K562 (cell line): ENCODE data around the gene HES3. TPM values are rescaled to one million over a fixed set of nuclear protein-coding genes. Genes with fewer than 3 reads are reported as not detected.

Experiments used
- ATF3 ChIP-seq, 2 experiments: fragments of 450-650 bp in 1 of 2; sonication (generic) in 1 of 2; formaldehyde crosslinking in 1 of 2; IDR thresholded peaks in 1 of 2; conservative IDR thresholded peaks in 1 of 2; 2 replicates each; pipeline versions ENCODE4 v1.6.1 to v1.8.1; 2016 to 2023; ENCODE audit warnings: mild to moderate bottlenecking in 2 of 2, moderate library complexity in 2 of 2, inconsistent platforms in 1 of 2, missing genetic modification reagents in 1 of 2
- CBX3 ChIP-seq, 2 experiments: IDR thresholded peaks; 1 replicate in 1 of 2; 2 replicates in 1 of 2; pipeline ENCODE4 v1.6.1; 2012; ENCODE audit warnings: inconsistent platforms in 2 of 2, low read length in 2 of 2, borderline replicate concordance in 1 of 2, control low read depth in 1 of 2
- ETS1 ChIP-seq: conservative IDR thresholded peaks from 2 replicates; pipeline ENCODE4 v1.6.1; 2011; ENCODE audit warnings: low read depth, mild to moderate bottlenecking, low read length; ENCODE audit not compliant: control insufficient read depth
- FOXP1 ChIP-seq: sonication (generic); formaldehyde crosslinking; IDR thresholded peaks from 2 replicates; pipeline ENCODE4 v1.8.0; 2022; ENCODE audit warnings: mild to moderate bottlenecking, missing genetic modification reagents
- FOXP4 ChIP-seq: sonication (generic); formaldehyde crosslinking; IDR thresholded peaks from 2 replicates; pipeline ENCODE4 v1.8.0; 2022; ENCODE audit warnings: mild to moderate bottlenecking, missing genetic modification reagents, borderline replicate concordance
- GATAD2B ChIP-seq: fragments of 450-650 bp; IDR thresholded peaks from 2 replicates; pipeline ENCODE4 v1.6.1; 2017; ENCODE audit warnings: mild to moderate bottlenecking, borderline replicate concordance
- HEY1 ChIP-seq: fragments of 250-450 bp; sonication (Bioruptor Pico); IDR thresholded peaks from 2 replicates; pipeline ENCODE4 v1.5.0; 2020; ENCODE audit warnings: mild to moderate bottlenecking, moderate library complexity, borderline replicate concordance
- JUN ChIP-seq, 2 experiments: sonication (generic) in 1 of 2; formaldehyde crosslinking in 1 of 2; IDR thresholded peaks; 2 replicates each; pipeline versions ENCODE4 v1.6.1 to v1.8.0; 2012 to 2022; ENCODE audit warnings: borderline replicate concordance in 2 of 2, mild to moderate bottlenecking in 2 of 2, improper control_type of control experiment in 1 of 2, low read depth in 1 of 2, low read length in 1 of 2, missing genetic modification reagents in 1 of 2
- NFATC3 ChIP-seq: fragments of 450-650 bp; IDR thresholded peaks from 2 replicates; pipeline ENCODE4 v1.6.1; 2017; ENCODE audit warnings: mild to moderate bottlenecking
- PHF8 ChIP-seq: fragments of 200-600 bp; sonication (generic); IDR thresholded peaks from 2 replicates; pipeline ENCODE4 v1.6.1; 2012; ENCODE audit warnings: mixed run types, mild to moderate bottlenecking, inconsistent platforms, low read length, moderate library complexity, borderline replicate concordance
- POLR3A ChIP-seq: IDR thresholded peaks from 2 replicates; pipeline ENCODE4 v1.6.1; 2011; ENCODE audit warnings: borderline replicate concordance, mild to moderate bottlenecking, moderate library complexity; ENCODE audit not compliant: insufficient read length, insufficient read depth; ENCODE audit errors: extremely low read depth
- PPARD ChIP-seq: fragments of 250-450 bp; sonication (Bioruptor Pico); IDR thresholded peaks from 2 replicates; pipeline ENCODE4 v1.8.0; 2022; ENCODE audit warnings: inconsistent platforms, mild to moderate bottlenecking, moderate library complexity
- PRMT5 ChIP-seq: sonication (generic); formaldehyde crosslinking; IDR thresholded peaks from 2 replicates; pipeline ENCODE4 v1.5.0; 2020; ENCODE audit warnings: missing genetic modification reagents
- PYGO2 ChIP-seq: fragments of 450-650 bp; IDR thresholded peaks from 2 replicates; pipeline ENCODE4 v1.6.1; 2016; ENCODE audit warnings: mild to moderate bottlenecking, missing genetic modification characterization, moderate library complexity, missing compliant biosample characterization
- SIRT6 ChIP-seq: IDR thresholded peaks from one replicate; pipeline ENCODE4 v1.6.1; 2012; ENCODE audit warnings: low read depth, mild to moderate bottlenecking, control low read depth, inconsistent platforms, low read length, moderate library complexity
- SIX5 ChIP-seq, 2 experiments: IDR thresholded peaks; 2 replicates each; pipeline ENCODE4 v1.6.1; 2011; ENCODE audit warnings: low read length in 2 of 2, borderline replicate concordance in 1 of 2, low read depth in 1 of 2, mild to moderate bottlenecking in 1 of 2, moderate library complexity in 1 of 2; ENCODE audit not compliant: insufficient read depth in 1 of 2
- STAT5A ChIP-seq: IDR thresholded peaks from 2 replicates; pipeline ENCODE4 v1.6.1; 2012; ENCODE audit warnings: low read length, inconsistent platforms, borderline replicate concordance
- ZNF12 ChIP-seq: sonication (generic); formaldehyde crosslinking; IDR thresholded peaks from 2 replicates; pipeline ENCODE4 v1.4.0; 2020; ENCODE audit warnings: mild to moderate bottlenecking, missing genetic modification reagents
- ZNF143 ChIP-seq: sonication (generic); formaldehyde crosslinking; IDR thresholded peaks from 2 replicates; pipeline ENCODE4 v1.9.0; 2022; ENCODE audit warnings: mild to moderate bottlenecking, missing genetic modification reagents
- ZNF146 ChIP-seq: IDR thresholded peaks from one replicate; pipeline ENCODE4 v1.6.1; 2018; ENCODE audit warnings: missing compliant biosample characterization; ENCODE audit not compliant: unreplicated experiment
- ZNF224 ChIP-seq: sonication (generic); formaldehyde crosslinking; IDR thresholded peaks from 2 replicates; pipeline ENCODE4 v1.8.0; 2022; ENCODE audit warnings: mild to moderate bottlenecking, missing genetic modification reagents
- ZNF232 ChIP-seq: sonication (generic); formaldehyde crosslinking; IDR thresholded peaks from 2 replicates; pipeline ENCODE4 v1.8.0; 2022; ENCODE audit warnings: mild to moderate bottlenecking, missing genetic modification reagents
- polyA plus RNA-seq, 8 experiments: library from polyadenylated mRNA; depleted of rRNA in 4 of 8; stranded (reverse) in 5 of 8; unstranded in 3 of 8; fragments of >200 nt; fragmentation: Nextera tagmentation in 2 of 8; fragmentation: Illumina TruSeq in 1 of 8; extraction: Ambion mirVana in 2 of 8; extraction: Trizol in 1 of 8; gene quantifications; 2 replicates each; pipeline versions ENCODE4 v1.2.1 to v1.2.3, GENCODE V29; 2011 to 2014; ENCODE audit warnings: inconsistent platforms in 1 of 8, missing spikeins in 1 of 8
- total RNA-seq, 7 experiments: library from RNA; depleted of rRNA in 6 of 7; stranded (reverse); fragments of >200 nt in 6 of 7; fragmentation: Illumina TruSeq in 2 of 7; extraction: Trizol in 2 of 7; gene quantifications; 2 replicates each; pipeline versions ENCODE4 v1.2.1 to v1.2.3, GENCODE V29; 2011 to 2021; ENCODE audit warnings: low replicate concordance in 1 of 7

HES3 gene
- total and polyA plus RNA-seq, 9 of the 15 experiments (the other 6 are each of a cell fraction or from before 2014, with no cell fraction given): not detected

GRCh38 chr1:6245086-6245868 lies 1.3 kb downstream of the HES3 start (continued):
- TF ChIP-seq PHF8 (no peak), SIX5 (IDR thresholded peaks at IDR 0.05; ENCODE audit: borderline replicate concordance in 1 of 2, insufficient read depth in 1 of 2, low read depth in 1 of 2, low read length in 2 of 2) (no peak), HEY1 (no peak), CBX3 (IDR thresholded peaks at IDR 0.05; ENCODE audit: borderline replicate concordance in 1 of 2, low read length in 2 of 2) (peak in 1 of 2 experiments; percentile 68; a peak in 1 of 3 replicates), ZNF12 (peak; percentile 76; the same call in 1 of the 2 replicates), PPARD (CRISPR knock-in tag) (no peak), FOXP4 (CRISPR knock-in tag) (peak; percentile 96; the same call in 1 of the 2 replicates), JUN (IDR thresholded peaks at IDR 0.05; ENCODE audit: borderline replicate concordance, low read depth, low read length) (peak; percentile 30; the same call in 1 of the 2 replicates), JUN (CRISPR knock-in tag; IDR thresholded peaks at IDR 0.05; ENCODE audit: borderline replicate concordance) (peak; percentile 96; the same call in 1 of the 2 replicates), ZNF232 (CRISPR knock-in tag) (peak; percentile 97), ETS1 (peak; percentile 84), FOXP1 (CRISPR knock-in tag) (peak; percentile 99), POLR3A (no peak), GATAD2B (peak; percentile 84), PYGO2 (tag) (no peak), NFATC3 (no peak), ZNF224 (CRISPR knock-in tag) (peak; percentile 90; the same call in 1 of the 2 replicates), SIRT6 (no peak), ATF3 (IDR thresholded peaks at IDR 0.05) (no peak), ATF3 (CRISPR knock-in tag; conservative IDR thresholded peaks at IDR 0.05) (peak; percentile 88), ZNF146 (CRISPR knock-in tag) (peak; percentile 50), ZNF143 (CRISPR knock-in tag) (peak; percentile 49; the same call in 1 of the 2 replicates), STAT5A (no peak), PRMT5 (CRISPR knock-in tag) (peak; percentile 97)
